NCI-H345 treated with DMSO at 0.1 percent for 48 hours (cell line): ENCODE measurements around the gene SHB.

Experiments
- DNase-seq: peaks from one replicate; lab custom pipeline; 2025; ENCODE audit not compliant: unreplicated experiment; lab: John Stamatoyannopoulos, UW

Gene SHB

DNA sequence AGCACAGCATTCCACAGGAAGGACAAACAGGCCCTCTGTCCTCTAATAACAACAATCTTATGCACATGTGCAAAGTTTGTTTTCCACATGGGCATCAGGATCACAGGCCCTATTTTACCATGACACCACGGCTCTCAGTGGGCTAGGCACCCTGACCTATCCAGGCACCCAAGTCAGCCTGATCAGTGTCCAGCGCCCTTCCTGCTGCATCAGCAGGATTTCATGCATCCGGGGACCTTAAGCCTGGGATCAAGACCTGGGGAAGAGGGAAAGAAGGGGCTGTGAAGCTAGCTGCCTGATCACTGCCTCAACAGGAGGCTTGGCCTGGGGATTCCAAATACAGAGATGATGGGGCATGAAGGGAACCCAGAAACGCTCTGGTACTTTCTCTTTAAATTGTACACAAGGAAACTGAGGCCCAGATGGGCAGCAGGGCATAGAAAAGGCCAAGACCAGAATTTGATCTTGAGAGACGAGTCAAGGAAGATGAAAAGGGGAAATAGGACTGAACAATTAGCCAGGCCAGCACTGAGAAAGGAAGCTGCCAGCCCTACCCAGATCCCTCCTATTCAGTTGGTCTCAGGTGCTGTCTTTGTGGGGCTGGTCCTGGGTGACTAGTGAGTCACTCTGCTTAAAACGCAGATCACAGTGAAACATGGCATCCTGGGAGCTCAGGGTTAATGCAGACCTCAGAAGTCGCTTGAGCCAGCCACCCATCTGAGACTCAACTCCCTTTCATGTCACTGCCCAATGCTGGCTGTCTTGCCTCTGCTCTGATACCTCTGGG is 57.9 kb downstream of the SHB start:
- no peak for DNase-seq

DNA sequence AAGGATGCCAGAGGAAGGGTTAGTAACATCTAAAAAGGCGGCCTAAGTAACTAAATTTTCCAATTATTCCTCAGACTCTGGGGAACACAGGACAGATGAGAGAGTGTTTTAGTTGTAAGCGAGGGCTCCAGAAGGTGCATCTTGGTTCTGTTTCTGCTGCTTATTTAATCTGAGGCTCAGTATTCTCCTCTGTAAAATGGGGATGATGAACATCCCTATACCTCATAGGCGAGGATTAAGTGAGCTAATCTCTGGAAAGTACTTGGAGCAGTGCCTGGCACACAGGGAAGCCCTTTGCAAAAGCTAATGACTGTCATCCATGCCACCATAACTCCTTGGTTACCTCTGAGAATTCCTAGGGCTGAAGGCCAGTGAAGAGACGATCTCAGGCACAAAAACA is 59.0 kb downstream of the SHB start:
- DNase-seq: no peak

DNA sequence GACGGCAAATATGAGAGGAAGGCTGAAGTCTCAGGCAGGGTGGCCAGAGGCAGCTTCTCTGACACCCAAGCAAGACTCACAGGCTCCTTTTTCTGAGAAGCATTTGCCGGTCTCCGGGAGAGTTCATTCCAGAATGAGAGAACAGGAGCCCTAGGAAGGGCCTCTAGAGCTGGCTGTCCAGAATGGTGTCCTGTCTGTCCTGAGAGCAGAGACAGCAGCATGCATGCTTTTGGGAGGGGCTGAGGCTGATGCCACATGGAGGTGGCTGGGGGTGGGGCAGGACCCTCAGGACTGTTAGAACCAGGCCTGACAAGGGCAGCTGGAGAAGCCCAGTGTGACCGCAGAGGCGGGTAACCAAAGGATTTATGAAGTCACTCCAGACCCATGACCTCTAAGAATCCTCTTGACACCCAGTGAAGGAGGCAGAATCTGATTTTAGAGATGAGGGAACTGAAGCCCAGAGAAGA is 60.0 kb downstream of the SHB start:
- no peak for DNase-seq

DNA sequence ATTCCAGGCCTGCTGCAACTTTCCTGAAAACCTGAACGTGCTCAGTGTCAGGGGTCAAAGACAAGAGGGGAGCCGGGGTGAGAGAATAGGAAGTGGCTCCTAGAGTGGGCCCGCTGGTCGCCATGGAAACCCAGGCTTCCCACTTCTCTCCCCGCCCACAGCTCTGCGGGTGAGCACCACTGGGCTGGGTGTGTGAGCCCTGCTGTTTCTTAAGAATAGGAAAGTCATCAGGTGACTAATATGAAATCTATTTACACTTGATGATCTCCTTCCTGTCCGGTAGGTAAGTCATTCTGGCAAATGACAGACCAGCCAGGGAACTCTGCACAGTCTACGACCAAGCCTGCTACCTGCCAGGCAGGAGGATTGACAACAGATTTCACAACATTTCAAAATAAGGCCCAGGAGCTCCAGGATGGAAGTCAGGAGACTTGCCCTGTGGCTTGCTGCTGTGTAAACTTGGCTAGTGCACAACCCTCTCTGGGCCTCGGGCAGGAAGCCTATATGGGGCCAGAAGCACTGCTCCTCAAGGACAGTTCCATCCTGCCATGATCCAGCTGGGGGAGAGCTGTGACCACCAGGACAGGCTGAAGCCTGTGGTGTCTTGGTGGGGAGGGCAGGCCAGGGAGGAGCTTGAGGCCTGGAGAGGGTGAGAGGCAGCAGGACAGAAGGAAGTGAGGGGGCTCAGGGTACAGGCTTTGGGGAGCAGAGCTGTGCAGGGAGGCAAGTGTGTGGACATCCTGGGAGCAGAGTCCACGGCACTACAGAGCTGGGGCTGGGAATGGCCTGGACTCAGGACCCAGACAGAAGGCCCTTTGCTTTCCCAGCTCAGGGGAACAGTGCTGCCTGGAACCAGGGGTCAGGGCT is 60.6 kb downstream of the SHB start:
- DNase-seq: no peak

DNA sequence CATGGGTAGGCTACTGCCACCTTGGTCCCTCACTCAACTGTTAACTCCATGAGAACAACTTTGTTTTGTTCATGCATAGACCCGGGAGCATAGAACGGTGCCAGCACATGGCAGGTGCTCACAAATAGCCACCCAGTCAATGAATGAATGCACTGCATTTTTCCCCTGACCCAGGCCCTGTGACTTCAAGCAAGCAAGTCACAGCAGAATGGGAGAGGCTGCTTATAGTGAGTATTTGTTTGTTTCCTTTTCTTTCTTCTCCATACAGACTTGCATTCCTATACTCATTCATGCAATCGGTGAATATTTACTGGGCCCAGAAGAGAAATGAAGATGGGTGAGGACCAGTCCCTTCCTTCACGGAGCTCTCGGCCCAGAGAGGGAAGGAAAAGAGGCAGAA is 62.0 kb downstream of the SHB start:
- no peak for DNase-seq

DNA sequence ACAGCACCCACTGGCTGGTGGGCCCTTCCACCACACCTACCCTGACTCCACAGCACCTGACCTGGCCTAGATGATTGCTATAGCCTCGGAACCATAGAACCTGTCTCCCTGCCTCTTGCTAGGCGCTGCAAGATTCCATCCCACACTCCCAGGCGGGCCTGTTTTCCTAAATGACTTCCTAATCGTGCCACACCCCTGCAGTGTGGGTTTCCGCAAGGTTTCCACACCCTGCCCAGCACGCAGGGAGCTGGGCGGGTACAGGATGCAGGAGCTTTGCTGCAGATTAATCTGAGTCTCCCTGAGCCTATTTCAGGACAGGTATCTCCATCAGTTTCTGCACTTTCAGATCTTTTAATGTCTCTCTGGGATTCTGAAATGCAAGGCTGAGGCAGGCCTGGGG is 62.9 kb downstream of the SHB start:
- no peak for DNase-seq

DNA sequence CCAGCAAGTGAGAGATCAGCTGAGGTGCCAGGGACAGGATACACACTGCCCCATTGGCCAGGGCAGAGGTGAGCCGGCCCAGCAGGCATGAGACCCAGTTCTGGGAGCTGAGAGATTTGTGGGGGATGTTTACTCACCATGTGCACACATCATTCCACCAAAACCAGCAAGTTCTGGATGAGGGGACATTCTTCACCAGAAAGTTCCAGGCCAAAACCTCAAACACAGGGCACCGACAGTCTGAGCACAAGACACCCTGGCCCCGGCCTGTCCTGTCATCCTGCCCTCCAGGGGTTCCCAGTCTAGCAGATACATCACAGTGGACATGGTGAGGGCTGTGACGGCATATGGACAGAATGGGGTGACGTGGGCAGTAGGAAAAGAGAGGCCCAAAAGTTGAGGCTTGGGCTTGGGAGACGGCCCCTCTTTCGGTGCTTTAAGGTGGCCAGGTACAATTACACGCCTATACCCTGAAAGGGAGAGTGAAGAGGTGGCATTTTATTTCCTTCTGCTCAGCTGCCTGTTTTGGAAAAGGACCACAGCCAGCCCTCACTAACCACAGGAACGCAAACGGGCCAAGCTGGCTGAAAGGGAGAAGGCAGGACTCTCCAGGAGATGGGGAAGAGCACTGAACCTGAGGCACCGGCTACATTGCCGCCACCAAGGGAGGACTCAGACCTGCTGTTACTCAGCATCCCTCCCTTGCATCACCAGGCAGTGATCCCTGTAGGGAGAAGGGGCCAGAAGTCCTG is 64.0 kb downstream of the SHB start:
- DNase-seq: no peak

DNA sequence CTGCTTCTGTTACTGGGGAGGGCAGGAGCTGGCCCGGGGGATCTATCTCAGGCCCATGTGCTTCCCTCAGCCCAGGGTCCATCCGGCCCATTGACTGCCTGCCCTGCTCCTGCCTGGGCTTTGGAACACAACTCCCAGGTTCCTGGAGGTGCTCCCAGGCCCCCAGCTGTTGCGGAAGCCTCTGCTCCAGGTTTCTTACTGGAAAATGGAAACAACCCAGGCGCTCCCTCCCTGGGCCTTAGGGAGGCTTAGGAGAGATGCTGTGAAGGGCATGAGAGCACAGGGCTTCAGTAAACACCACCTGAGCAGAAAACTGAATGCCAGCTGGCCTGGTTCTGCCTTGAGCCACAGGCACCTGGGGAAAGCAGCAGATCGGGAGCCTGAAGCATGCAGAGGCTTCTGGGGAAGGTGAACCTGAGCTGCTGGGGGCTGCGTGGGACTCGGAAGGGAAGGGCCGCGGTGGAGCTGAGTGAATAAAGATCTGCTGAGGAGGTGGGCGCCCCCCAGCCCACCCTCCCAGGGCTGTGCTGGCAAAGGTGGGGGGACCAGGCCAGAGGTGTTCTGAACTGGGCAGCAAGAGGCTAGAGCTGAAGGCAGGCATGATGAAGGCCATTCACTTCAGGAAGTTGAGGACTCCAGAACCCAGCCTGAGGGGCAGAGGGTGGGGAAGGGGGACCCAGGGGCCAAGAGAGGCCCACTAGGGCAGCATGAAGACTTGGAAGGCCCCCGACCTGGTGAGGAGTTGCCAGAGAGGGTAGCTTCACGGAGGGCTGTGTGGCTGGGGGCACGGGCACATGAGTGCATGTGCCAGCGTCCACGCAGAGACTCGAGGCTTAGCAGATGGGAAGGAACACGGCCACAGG is 64.8 kb downstream of the SHB start:
- DNase-seq: no peak

DNA sequence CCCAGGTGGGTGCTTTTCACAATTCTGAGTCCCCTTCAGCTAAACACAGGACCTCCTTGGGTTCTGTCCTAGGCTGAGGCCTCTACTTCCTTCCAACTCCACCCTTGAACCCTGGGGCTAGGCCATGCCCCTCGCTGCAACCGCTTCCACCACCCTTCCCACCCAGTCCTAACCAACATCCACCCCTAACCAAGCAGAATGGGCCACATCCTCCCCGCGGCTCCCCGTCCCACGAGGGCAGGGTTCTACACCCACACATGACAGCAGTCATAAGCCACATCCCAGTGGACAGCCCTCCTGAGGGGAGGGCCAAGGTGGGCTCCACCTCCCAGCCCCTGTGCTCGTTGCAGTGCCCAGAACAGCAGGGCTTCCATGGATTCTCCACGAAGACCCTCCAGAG is 65.8 kb downstream of the SHB start:
- DNase-seq: no peak

DNA sequence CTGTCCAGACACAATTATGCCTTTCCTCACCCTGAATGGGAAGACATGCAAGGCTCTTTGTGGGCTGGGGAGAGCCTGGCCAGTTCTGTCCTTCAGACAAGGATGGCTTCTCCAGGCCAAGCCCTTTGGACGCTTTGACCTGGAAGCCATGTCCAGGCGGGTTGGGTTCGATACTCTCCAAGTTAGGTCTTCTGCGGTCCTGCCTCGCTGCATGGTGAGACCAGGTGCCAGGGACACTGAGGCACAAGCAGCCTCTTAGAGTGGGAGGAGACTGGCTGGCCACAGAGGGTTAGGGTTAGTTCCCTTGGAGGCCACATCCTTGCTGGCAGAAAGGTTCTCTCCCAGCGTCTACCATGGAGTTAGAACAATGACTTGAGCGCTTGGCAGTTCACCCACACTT is 67.6 kb downstream of the SHB start:
- no peak for DNase-seq

DNA sequence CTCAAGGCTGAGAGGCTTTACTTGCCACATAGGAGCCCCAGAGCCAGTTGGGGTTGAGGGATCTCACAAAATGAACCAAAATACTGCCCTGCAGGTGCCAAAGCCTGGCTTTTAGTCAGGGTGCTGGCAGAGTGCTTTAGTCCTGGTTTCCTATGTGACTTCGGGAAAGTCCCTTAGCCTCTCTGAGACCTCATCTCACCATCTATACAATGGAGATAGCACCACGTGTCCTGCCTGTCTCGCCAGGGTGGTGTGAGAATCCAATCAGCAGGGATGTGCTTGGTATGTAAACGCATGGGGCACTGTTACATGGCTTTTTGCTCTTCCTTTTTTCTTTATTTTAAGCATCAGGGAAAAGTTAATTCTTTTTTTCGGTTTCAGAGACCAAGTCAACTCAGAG is 68.3 kb downstream of the SHB start:
- no peak for DNase-seq

DNA sequence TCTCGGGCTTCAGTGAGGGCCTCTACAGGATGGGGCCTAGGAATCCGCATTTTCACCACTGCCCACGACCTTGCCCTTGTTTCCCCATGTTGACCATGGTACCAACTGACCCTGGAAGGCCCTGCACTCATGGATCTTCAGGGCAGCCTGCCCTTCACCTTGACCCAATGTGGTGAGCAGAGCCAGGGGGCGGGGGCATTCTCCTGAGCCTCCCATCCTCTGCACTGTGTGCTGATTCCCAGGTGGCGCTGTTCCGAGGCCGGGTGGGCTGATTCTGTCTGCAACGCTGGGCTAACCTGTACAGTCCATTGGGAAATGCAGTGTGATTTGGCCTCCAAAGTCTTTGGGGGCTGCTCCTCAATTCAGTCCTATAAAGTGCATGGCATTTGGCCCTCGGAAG is 68.7 kb downstream of the SHB start:
- no peak for DNase-seq

DNA sequence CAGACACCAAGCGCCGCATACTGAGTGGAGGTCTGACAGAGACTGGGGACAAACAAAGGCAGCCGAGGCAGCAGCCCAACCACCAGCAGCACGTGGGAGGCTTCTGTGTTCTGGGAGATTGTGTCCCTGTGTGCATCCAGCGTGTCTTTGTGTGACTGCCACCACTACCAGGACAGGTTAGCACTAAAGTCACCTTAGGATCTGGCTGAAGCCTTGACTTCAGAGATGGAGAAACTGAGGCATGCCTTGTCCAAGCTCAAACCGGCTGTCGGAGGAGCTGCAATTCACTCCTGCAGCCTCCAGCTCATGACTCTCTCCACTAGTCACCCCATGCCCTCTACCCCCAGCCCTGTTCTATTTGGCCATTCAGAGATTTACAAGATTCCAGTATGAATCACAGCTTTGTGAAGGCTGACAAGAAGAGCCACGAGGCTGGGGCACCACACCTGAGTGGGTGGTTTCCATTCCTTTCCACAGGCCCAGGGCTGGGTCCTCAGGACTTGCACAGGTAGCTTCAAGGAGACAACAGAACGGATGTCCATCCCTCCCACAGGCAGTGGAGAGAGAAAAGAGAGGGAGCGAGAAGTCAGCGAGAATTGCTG is 69.3 kb downstream of the SHB start:
- peak; percentile 6 for DNase-seq

DNA sequence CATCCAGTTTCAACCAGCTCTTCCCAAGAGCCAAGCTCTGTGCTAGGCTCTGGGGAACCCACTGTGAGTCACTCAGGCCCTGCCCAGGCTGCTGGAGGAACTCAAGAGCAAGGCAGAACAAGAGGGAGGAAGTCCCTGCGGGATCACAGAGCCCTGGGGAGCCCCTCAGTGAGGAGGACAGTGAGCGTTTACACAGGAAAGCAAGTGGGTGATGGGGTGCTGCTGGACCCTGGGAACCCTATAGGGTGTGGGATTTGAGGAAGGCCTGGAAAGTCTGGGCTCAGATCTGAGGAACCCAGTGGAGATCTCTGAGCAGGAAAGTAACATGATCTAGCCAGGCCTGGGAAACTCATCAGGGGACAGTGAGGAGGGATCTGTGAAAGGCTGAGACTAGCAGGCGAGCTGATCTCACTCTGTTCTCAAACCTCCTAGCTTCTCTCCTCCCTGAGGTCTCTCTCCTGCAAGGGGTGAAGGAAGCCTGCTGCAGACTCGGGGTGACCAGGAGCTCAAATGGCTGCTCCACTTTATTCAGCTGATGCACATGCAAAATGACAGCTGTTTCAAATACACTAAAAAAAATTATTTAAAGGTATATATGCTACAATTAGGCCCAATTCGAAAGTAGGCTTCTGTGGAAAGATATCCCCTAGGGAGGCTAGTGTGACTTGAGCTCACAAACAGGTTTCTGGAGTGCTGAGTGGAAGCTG is 70.0 kb downstream of the SHB start:
- DNase-seq: no peak

DNA sequence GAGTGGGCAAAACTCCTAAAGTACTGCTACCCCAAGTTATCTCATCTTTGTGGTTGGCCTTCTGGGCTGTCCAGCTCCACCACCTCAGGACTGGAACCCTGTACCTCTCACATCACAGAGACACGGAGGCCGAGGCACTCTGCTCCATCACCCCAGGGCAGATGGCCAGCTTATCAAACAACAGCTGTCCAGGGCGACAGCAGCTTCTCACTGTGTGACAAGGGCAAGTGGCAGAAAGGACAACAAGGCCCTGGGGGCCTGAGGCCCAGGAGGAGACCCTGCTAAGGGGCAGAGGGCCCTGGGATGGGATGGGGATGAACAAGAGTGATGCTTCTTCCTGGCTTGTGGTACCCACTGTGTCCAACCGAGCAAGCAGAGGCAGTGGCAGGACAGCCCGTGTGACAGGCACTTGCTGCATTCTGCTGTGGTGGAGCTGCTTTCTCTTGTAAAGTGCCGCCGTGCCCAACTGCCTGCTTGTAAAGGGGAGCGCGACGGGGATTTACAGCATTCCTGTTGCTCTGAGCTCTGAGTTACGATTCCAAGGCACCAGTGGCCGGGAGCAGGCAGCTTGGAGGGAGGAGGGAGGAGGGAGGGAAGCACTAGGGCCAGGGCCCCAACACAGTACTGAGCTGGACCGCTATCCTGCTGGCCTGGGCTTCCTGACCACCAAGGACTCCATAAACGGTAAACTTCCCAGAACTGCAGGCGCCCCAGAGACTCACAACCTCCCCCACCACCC is 71.2 kb downstream of the SHB start:
- DNase-seq: no peak

DNA sequence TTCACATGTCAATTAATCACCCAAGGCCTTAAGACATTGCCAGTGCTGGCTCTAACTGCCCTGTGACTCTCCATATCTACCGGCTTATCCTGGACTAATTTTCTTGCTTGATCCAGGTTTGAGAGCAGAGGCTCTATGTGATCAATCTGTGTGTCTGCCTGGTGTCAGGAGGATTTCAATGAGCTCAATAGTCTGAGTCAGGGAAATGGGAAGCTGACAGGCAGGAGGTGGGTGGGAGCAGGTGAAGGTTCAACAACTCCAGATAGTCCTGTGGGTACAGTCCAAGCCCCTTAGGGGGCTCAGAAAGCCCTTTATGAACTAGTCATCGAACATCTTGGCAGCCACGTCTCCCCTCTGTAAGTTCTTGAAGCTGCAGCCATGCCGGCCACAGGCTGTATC is 72.2 kb downstream of the SHB start:
- no peak for DNase-seq

DNA sequence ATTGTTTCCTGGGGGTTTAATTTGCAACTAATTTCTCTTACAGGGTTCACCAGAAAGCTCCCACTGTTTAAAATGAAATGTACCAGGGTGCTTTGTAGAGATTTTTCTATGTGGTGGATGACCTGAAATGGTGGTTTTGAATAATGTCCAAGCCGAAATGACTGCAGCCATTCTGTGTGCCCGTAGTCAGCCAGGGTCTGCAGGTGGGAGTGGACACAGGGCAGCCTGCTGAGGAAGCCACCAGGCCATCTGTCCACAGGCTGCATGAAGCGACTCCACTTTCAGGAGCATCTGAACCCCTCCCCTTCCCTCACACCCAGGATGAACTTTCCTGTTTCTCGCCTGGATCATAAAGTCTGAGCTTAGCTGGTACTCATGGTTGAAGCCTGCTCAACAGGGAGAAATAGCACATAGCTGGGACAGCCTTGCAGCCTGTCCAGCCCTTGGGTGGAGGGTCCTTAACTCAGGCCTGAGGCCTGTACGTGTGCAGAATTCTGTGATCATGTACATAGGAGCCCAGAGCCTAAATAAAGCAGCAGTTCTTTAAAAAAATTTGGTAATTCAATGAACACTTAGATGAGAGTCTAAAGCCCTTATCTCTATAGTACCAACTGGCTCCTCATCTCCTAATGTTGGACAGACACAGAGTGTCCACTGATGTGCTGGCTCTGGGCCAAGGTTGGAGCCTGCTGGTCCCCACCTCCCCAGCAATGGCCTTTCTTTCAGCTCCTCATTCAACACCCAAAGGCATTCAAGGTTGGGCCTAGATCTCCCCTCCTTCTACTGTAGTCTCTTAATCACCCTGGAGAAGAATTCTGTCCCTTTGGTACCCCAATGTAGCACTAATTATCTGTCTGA is 72.8 kb downstream of the SHB start:
- no peak for DNase-seq

DNA sequence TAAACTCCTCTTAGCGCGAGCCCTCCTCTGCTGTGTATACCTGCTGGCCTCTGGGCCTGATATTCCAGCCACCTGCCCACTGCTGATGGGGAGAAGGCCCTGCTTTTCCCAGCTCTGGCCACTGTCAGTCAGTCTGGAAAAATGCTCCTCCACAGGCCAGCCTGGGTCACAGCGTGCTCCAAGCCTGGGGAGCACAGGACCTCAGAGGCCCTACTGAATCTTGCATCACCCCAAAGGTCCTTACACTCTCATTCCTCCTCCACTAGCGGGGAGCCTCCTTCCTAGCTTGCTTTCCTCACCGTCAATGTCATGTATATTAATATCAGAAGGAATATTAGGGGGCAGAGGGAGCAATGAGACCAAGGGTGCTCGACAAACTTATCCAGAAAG is 73.7 kb downstream of the SHB start:
- no peak for DNase-seq
